ENCODE measurements around the gene IGFL2.
"Not testable (repeated sequence)": the region's sequence is repeated elsewhere in the genome, so short reads cannot be mapped to it uniquely, and the experiment has no call there.

The IGFL2 gene

GRCh38 chr19:46144756-46145155, 3.3 kb upstream of the IGFL2 start:
- no peak for DNase-seq

GRCh38 chr19:46147166-46147740, 785 bp upstream of the IGFL2 start:
- no peak for DNase-seq

DNA sequence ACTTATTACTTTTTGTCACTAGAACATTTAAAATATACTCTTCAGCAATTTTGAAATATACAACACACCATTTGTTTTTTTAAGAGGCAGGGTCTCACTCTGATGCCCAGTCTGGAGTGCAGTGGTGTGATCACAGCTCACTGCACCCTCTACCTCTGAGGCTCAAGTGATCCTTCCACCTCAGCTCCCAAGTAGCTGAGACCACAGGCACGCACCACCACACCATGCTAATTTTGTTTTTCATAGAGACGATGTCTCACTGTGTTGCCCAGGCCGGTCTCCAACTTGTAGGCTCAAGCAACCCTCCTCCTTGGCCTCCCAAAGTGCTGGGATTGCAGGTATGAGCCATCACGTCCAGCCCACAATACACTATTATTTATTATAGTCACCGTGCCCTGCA, 2.6 kb downstream of the IGFL2 start:
- no peak for DNase-seq

GRCh38 chr19:46155237-46155636, 7.2 kb downstream of the IGFL2 start:
- DNase-seq = no peak

DNA sequence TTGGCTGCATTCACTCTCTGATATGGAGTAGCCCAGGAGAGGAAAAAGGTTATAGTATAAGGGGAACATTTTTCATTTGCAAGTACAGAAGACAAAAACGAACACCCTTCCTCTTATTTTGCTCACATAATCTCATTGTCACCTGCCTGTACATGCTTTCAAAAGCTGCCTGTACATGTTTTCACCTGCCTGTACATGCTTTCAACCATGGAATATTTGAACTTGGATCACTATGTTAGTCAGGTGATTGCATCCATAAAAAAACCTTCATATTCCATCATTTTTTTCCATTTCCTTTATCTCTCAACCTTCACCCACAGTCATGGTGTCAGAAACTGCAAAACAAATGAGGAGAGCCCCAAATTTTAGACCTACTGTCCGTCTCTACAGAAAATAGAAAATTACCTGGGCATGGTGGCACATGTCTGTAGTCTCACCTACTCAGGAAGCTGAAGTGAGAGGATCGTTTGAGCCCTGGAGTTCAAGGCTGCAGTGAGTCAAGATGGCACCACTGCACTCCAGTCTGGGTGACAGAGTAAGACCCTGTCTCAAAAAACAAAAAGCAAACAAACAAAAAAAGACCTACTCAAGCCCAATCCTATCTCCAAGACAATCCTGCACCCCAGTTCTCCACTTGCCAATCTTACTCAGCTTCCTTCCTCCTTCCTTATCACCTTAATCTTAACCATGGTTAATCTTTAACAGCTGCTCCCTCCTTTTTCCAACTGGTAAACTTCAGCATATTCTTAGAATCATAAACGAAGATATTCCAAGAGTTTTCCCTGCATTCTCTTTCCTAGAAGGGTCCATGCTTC, 11.6 kb downstream of the IGFL2 start:
- peak; percentile 2 for DNase-seq

DNA sequence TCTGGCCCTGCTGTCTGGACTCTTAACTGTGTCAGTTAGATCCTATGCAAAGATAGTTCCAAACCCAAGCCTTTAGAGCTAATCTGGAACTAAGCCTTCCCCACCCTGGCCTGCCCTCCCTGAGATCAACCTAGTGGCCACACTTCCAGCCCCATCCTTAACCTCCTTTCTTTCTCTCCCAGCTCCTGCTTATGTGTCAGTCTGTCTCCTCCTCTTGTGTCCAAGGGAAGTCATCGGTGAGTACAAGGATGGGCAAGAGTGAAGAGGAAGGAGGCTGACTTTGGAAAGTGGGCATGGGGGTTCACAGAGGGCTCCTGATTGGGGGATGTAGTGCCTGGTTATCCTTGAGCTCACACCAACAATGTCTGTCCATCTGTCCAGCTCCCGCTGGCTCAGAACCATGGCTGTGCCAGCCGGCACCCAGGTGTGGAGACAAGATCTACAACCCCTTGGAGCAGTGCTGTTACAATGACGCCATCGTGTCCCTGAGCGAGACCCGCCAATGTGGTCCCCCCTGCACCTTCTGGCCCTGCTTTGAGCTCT, 12.3 kb downstream of the IGFL2 start:
- no peak for DNase-seq

GRCh38 chr19:46161642-46162257, 13.7 kb downstream of the IGFL2 start:
- not testable (repeated sequence) for DNase-seq

GRCh38 chr19:46162731-46163130, 14.7 kb downstream of the IGFL2 start:
- DNase-seq = no peak

DNA sequence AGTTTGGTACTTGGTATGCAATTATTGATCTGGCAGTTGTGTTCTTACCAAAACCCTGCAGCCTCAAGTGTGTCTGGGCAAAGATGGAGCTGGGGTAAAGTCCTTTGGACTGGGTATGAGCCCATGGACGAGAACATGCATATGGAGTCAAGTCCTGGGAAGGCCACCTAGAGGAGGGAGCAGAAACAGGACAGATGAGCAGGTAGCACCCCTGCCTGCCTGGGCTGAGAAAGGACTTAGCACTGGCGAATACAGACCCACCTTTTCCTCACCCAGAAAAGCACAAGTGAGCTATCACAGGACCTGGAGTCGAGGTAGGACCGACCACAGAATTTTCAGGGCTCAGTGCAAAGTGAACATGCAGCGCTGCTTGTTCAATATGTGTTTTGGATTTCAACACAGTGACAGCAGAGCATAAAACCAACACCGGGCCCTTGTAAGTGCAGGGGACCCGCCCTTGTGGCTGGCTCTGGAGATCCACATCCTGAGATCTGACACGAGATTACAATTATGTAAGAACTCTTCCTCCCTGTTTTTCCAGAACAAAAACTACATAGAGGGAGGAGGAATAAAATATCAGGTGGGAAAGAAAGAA, 25.9 kb downstream of the IGFL2 start:
- no peak for DNase-seq

DNA sequence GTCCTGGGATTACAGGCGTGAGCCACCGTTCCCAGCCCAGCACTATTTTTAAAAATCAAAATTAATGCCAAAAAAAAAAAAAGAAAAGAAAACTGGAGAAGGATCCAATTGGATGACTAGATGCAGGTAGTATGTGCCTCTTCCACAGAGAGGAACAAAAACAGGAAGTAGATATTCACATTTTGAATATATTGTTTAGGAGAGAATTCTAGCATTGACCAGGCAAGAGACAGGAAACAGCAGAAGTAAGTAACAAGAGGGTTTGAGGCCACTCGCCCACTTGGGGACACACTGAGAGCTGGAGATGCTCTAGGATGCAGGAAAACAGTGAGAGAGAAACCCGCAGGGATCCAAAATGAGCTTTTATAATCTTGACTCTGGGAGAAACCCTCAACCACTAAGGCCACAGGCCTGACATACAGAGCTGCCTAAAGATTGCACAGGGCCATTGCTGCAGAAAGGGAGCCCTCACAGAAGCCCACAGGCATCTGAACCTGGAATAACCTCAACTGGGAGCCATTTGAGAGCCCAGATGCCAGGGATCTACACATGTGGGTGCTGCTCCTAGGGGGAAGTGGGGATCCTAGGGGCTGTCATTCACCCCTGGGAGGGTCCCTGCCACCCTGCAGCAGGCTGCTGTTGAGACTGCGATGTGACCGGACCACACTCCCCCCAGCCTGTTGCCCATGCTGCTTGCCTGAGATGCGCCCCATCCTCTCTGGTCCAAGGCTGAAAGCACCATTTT, 28.2 kb downstream of the IGFL2 start:
- no peak for DNase-seq

DNA sequence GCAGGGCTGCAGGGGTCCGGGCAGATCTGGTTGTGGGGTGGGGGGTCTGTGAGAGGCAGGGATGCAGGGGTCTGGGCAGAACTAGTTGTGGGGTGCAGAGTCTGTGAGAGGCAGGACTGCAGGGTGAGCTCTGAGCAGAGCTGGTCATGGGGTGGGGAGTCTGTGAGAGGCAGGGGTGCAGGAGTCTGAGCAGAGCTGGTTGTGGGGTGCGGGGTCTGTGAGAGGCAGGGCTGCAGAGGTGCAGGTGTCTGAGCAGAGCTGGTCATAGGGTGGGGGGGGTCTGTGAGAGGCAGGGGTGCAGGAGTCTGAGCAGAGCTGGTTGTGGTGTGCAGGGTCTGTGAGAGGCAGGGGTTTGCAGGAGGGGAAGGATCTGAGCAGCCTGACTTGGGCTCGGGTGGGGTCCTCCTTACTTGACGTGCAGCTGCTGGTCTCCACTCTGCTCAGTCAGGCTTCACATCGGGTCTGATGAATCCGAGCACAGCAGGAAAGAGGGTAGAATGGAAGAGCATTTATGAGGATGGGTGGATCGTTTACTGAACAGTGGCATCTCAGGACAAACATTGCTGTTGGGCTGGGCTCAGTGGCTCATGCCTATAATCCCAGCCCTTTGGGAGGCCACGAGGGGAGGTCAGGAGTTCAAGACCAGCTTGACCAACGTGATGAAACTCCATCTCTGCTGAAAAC, 31.2 kb downstream of the IGFL2 start:
- no peak for DNase-seq

DNA sequence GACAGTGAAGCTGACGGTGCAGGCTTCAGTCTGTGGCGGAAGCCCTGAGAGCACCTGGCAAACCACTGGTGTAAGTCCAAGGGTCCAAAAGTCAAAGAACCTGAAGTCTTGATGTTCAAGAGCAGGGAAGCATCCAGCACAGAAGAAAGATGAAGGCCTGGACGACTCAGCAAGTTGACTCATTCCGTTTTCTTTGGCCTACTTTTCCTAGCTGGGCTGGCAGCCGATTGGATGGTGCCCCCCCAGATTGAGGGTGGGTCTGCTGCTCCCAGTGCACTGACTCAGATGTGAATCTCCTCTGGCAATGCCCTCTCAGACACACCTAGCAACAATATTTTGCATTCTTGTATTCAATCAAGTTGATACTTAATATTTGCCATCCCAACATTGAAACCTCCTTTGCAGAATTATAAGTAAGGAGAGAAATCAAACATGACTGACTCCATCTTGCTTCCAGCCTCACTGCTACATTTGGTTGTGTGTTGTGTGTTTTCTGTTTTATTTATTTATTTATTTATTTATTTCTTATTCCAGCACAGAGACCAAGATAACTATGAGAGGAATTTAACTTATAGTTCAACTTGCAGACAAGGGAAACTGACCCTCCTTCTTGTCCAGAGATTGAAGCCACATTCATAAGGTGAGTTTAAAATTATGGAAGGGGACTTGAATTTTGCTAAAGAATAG, 32.8 kb downstream of the IGFL2 start:
- DNase-seq = no peak

- DNase-seq = no peak
These were observed 33.3 kb downstream of the IGFL2 start for GRCh38 chr19:46181388-46181779.

DNA sequence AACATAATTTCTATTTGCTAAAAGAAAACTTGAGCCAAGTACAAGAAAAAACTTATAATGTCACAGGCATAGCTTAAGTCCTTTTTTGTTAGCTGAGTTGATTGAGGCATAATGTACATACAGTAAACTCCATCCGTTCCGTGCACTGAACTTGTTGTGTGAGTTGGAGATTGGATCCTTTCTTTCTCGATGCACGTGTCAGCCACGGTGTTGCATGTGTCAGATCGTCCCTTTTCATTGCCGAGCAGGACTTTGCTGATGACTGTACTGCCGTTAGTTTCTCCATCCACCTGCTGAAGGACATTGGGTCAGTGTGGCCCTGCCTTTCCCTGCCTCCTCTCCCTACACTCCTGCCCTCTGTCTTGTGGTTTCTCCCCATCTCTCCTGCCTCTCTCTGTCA, 34.4 kb downstream of the IGFL2 start:
- no peak for DNase-seq

GRCh38 chr19:46184775-46185710, 37.0 kb downstream of the IGFL2 start:
- not testable (repeated sequence) for DNase-seq

GRCh38 chr19:46186101-46186716, 38.2 kb downstream of the IGFL2 start:
- no peak for DNase-seq

DNA sequence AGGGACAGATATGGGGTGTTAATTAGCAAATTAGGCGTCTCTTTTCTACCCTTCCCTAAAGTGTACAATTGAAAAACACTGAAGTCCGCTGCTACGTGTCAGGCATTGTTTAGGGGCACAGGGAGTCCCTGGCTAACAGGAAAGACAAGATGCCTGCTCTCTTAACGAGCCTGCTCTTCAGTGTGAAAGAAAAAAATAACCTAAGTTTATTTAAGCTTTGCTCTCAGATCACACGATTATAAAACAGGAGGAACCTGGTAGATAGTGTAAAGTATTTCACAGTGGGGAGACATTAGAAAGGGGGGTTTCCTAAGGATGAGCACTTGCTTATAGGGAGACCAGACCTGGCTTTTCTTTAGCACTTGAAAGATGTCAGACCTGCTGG, 38.7 kb downstream of the IGFL2 start:
- DNase-seq = no peak

GRCh38 chr19:46189971-46190888, 42.2 kb downstream of the IGFL2 start:
- DNase-seq = no peak

- no peak for DNase-seq
These were observed 43.3 kb downstream of the IGFL2 start for GRCh38 chr19:46191356-46191755.
